ENCODE results near the gene UGDH. TPM values are rescaled to one million over a fixed set of nuclear protein-coding genes. Genes with fewer than 3 reads are reported as not detected.

The UGDH gene
- total and polyA plus RNA-seq, 2 of the 13 experiments (the other 11 are each of a cell fraction or from before 2014, with no cell fraction given): 99.0 to 384 TPM

DNA sequence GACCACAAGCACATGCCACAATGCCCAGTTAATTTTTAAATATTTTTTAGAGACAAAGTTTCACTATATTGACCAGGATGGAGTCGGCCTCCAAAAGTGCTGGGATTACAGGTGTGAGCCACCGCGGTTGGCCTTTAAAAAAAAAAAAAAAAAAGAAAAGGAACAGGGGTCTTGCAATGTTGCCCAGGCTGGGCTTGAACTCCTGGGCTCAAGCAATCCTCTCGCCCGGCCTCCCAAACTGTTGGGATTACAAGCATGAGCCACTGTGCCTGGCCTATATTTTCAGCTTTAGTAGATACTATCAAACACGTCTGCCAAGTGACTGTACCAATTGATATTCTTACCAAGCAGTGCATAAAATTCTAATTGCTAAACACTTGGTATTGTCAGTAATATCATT lies 8.8 kb downstream of the UGDH start:
- ATAC-seq (no peak), FAIRE-seq (no peak), DNase-seq (ENCODE audit: low spot score) (no peak)
- WGBS (ENCODE audit: low lambda C conversion rate): 83% methylated on average over 6 of the region's 6 CpGs
- H3K4me3 ChIP-seq (replicated peaks in 1 of 3; ENCODE audit: insufficient read depth in 1 of 3, low read depth in 2 of 3, low read length in 3 of 3): no peak overlapping the region
- no peaks in the 10 kb centered on the region for H3K27me3 ChIP-seq (ENCODE audit: control insufficient read depth in 1 of 2, insufficient read depth in 2 of 2, low read length in 2 of 2)
- peaks cover 90% of the 10 kb centered on the region for H3K4me1 ChIP-seq (ENCODE audit: insufficient read depth, low read length)
- intact Hi-C loops (cut with micrococcal nuclease; ENCODE audit: unreplicated experiment): no loop called here
- in situ Hi-C loops (cut with HindIII; ENCODE audit: extremely low pct_ligation_motif_present, low pct_unique_long_range_greater_than_20kb): no loop called here
- peaks cover 5 to 30% of the 10 kb centered on the region in 2 experiments; a peak in 3 of 5 replicates for H3K36me3 ChIP-seq (replicated peaks in 1 of 2; ENCODE audit: control insufficient read depth in 1 of 2, insufficient read depth in 2 of 2, low read length in 2 of 2)
- TF ChIP-seq ZNF335 (CRISPR knock-in tag; IDR thresholded peaks at IDR 0.05) (no peak), RBFOX2 (IDR thresholded peaks at IDR 0.05; ENCODE audit: low read depth, low read length) (0 out of 2 replicates have a peak, but pooled peaks have one; percentile 13), ZNF121 (CRISPR knock-in tag; IDR thresholded peaks at IDR 0.05) (peak; percentile 70)
- TF ChIP-seq, protein P1, sequence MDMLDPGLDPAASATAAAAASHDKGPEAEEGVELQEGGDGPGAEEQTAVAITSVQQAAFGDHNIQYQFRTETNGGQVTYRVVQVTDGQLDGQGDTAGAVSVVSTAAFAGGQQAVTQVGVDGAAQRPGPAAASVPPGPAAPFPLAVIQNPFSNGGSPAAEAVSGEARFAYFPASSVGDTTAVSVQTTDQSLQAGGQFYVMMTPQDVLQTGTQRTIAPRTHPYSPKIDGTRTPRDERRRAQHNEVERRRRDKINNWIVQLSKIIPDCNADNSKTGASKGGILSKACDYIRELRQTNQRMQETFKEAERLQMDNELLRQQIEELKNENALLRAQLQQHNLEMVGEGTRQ (IDR thresholded peaks at IDR 0.05; ENCODE audit: low read depth, low read length): no peak
- TF ChIP-seq, protein P1 (CRISPR knock-in tag; IDR thresholded peaks at IDR 0.05; ENCODE audit: borderline replicate concordance): no peak
- H2AFZ ChIP-seq (ENCODE audit: low read length): no peak overlapping the region
- H3K9me3 ChIP-seq (ENCODE audit: low read length): no peaks in the 10 kb centered on the region
- ChIA-PET POLR2A (interaction anchor here (1.3 kb wide), 1 partner anchor 9 kb away, joined by 4 read pairs; the partner anchor contains the start of gene UGDH), CTCF (ENCODE audit: low intra/inter-chr PET ratio, low total read pairs) (no interaction called here)
- H3K4me2 ChIP-seq (ENCODE audit: low read depth, low read length): no peak overlapping the region
- peak overlapping the region; percentile 97 for H3K27ac ChIP-seq (ENCODE audit: extremely low read length, insufficient read depth, low read length)
- H3K9ac ChIP-seq (ENCODE audit: insufficient read depth, low read depth, low read length): no peak overlapping the region
- BruUV-seq (replicated peaks): no TSS peak
- H4K20me1 ChIP-seq (ENCODE audit: insufficient read depth, low read length): peaks cover 19% of the 10 kb centered on the region
- H3K79me2 ChIP-seq (ENCODE audit: insufficient read depth, low read length): peaks cover 81% of the 10 kb centered on the region

DNA sequence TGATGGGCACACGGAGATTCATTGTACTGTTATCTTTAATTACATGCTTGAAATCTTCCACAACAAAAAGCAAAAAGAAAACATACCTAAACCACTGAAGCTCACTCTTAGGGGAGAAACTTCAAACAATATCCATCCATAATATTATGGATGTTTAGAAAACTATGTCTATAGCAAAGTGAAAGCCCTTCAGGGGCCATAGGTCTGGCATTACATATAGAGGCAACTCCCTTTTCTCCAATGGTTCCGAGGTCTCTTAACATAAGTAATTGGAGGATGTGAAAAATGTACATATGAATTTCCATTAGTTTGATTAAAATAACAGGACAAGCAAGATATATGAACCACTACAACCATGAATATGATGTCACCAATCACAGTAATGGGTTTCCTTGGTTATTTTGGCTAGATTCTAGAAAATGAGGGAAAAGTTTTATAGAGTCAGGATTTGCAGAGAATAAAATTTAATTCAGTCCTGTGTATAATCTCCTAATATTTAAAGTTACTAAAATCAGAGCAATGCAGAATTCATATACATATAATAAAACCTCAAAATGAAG lies 10.8 kb downstream of the UGDH start:
- H4K20me1 ChIP-seq (ENCODE audit: insufficient read depth, low read length): peaks cover 4% of the 10 kb centered on the region
- peaks cover 80% of the 10 kb centered on the region for H3K4me1 ChIP-seq (ENCODE audit: insufficient read depth, low read length)
- no peak for ATAC-seq
- H3K36me3 ChIP-seq (replicated peaks in 1 of 2; ENCODE audit: control insufficient read depth in 1 of 2, insufficient read depth in 2 of 2, low read length in 2 of 2): peaks cover 13 to 48% of the 10 kb centered on the region in 2 experiments
- H3K27me3 ChIP-seq (ENCODE audit: control insufficient read depth in 1 of 2, insufficient read depth in 2 of 2, low read length in 2 of 2): no peaks in the 10 kb centered on the region
- DNase-seq (ENCODE audit: low spot score): no peak
- 0 out of 2 replicates have a peak overlapping the region, but pooled peaks have one; percentile 14 for H3K9ac ChIP-seq (ENCODE audit: insufficient read depth, low read depth, low read length)
- ChIA-PET POLR2A (interaction anchor here (3.0 to 3.2 kb wide), 2 partner anchors 8 to 11 kb away, joined by 30 to 75 read pairs; partner anchors contain the start of gene UGDH), CTCF (ENCODE audit: low intra/inter-chr PET ratio, low total read pairs) (no interaction called here)
- no peak overlapping the region for H2AFZ ChIP-seq (ENCODE audit: low read length)
- no peaks in the 10 kb centered on the region for H3K9me3 ChIP-seq (ENCODE audit: low read length)
- FAIRE-seq: no peak
- in situ Hi-C loops (cut with HindIII; ENCODE audit: extremely low pct_ligation_motif_present, low pct_unique_long_range_greater_than_20kb): no loop called here
- H3K4me2 ChIP-seq (ENCODE audit: low read depth, low read length): 0 out of 2 replicates have a peak overlapping the region, but pooled peaks have one; percentile 10
- 80% methylated on average over 2 of the region's 2 CpGs for WGBS (ENCODE audit: low lambda C conversion rate)
- no peak overlapping the region for H3K4me3 ChIP-seq (replicated peaks in 1 of 3; ENCODE audit: insufficient read depth in 1 of 3, low read depth in 2 of 3, low read length in 3 of 3)
- H3K79me2 ChIP-seq (ENCODE audit: insufficient read depth, low read length): peaks cover 79% of the 10 kb centered on the region
- peak overlapping the region; percentile 97 for H3K27ac ChIP-seq (ENCODE audit: extremely low read length, insufficient read depth, low read length)
- no TSS peak for BruUV-seq (replicated peaks)
- intact Hi-C loops (cut with micrococcal nuclease; ENCODE audit: unreplicated experiment): no loop called here
- TF ChIP-seq KAT7 (CRISPR knock-in tag; IDR thresholded peaks at IDR 0.05; ENCODE audit: borderline replicate concordance): no peak
- TF ChIP-seq MED13 (CRISPR knock-in tag; IDR thresholded peaks at IDR 0.05): no peak
- TF ChIP-seq ATAD3A (CRISPR knock-in tag; IDR thresholded peaks at IDR 0.05): no peak
- TF ChIP-seq, protein P2, sequence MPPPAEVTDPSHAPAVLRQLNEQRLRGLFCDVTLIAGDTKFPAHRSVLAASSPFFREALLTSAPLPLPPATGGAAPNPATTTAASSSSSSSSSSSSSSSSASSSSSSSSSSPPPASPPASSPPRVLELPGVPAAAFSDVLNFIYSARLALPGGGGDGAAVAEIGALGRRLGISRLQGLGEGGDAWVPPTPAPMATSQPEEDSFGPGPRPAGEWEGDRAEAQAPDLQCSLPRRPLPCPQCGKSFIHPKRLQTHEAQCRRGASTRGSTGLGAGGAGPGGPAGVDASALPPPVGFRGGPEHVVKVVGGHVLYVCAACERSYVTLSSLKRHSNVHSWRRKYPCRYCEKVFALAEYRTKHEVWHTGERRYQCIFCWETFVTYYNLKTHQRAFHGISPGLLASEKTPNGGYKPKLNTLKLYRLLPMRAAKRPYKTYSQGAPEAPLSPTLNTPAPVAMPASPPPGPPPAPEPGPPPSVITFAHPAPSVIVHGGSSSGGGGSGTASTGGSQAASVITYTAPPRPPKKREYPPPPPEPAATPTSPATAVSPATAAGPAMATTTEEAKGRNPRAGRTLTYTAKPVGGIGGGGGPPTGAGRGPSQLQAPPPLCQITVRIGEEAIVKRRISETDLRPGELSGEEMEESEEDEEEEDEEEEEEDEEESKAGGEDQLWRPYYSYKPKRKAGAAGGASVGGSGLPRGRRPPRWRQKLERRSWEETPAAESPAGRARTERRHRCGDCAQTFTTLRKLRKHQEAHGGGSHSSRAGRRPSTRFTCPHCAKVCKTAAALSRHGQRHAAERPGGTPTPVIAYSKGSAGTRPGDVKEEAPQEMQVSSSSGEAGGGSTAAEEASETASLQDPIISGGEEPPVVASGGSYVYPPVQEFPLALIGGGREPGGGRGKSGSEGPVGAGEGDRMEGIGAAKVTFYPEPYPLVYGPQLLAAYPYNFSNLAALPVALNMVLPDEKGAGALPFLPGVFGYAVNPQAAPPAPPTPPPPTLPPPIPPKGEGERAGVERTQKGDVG (CRISPR knock-in tag; IDR thresholded peaks at IDR 0.05; ENCODE audit: borderline replicate concordance): no peak
- no peak for TF ChIP-seq KDM5B (CRISPR knock-in tag; IDR thresholded peaks at IDR 0.05; ENCODE audit: borderline replicate concordance)
- no peak for TF ChIP-seq KAT2B (IDR thresholded peaks at IDR 0.05; ENCODE audit: borderline replicate concordance, low read depth, low read length)
- no peak for TF ChIP-seq ZNF12 (CRISPR knock-in tag; IDR thresholded peaks at IDR 0.05)
- no peak for TF ChIP-seq ZNF382 (CRISPR knock-in tag; IDR thresholded peaks at IDR 0.05; ENCODE audit: borderline replicate concordance)
- TF ChIP-seq ZNF563 (CRISPR knock-in tag; IDR thresholded peaks at IDR 0.05): no peak
